Left colon (tissue), 2 donors: ENCODE data around the gene CBX4. TPM values are rescaled to one million over a fixed set of nuclear protein-coding genes. Genes with fewer than 3 reads are reported as not detected.

Source experiments
- ATAC-seq: fragments of 200-7000 bp; cut with Tn5 transposase; one replicate; pipeline ENCODE4 v1.9.1; 2020; ENCODE audit warnings: mild to moderate bottlenecking, moderate library complexity
- DNase-seq, 2 donors: peaks; one replicate each; pipeline ENCODE4 v3.0.0-alpha.2; 2020
- intact Hi-C, 2 donors: fragments of 100-400 bp; cut with DNase I in 1 of 2; cut with micrococcal nuclease in 1 of 2; formaldehyde crosslinking; loops; one replicate each; pipeline versions ENCODE4 v1.11.2 to v1.14.0; 2022; cut with DNase I, micrococcal nuclease
- long read RNA-seq: library from polyadenylated mRNA; unstranded; transcript quantifications from one replicate; pipeline ENCODE4 v2.0.0, GENCODE V29; 2021
- total RNA-seq, 2 donors: library from RNA; stranded (reverse); fragmentation: NEBNext Ultra II Directional; extraction: Animal tissue kit (Norgen Biotek cat#: 25700); gene quantifications; one replicate each; pipeline ENCODE4 v1.2.1, GENCODE V29; 2021
- donor health status: DM: no; HTN: no; CAD: no.
- donor health status: DM: yes; HTN: yes; CAD: no.

Gene CBX4
- total RNA-seq: 10 to 100 TPM; 12.1 to 14.5 TPM
- long read RNA-seq, partial matches to known transcripts: 0 of 3 reads
- long read RNA-seq, other reads (novel, unspliced or antisense): 3 of 3 reads

DNA sequence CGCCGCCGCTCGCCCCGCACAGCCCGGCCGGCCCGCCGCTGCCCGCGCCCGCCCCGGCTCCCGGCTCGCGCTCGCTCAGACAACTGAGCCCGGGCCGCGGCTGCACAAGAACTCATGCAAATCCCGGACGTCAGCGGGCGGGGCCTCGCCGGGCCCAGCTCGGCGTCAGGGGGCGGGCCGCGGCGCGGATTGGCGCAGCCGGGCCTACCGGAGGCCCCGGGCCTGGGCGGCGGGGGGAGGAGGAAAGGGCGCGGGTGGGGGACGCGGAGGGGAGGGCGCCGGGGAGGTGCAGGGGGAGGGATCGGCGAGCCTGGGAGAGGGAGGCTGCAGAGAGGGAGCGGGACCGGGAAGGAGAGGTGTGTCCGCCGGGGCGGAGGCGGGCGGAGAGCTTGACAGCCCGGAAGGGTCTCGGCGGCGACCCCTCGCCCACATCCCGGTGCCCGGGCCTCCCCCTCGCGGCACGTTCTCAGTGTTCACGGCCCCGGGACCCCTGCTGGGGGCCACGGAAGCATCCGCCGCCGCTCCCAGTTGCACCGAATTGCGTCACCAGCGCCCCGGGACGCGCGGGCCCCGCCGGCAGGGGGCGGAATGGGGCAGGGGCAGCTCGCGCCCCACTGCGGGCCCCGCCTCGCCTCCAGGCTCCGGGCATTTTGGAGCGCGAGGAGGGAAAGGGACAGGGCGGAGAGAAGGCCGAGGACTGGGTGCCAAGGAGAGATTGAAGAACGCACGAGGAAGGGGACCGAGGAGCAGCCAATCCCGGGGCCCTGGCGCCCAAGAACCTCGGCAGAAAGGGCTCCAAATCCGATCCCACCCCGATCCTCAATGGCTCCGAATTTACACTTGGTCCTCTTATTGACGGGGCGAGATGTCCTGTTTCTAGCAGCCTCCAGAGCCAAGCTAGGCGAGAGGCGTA, at the start of gene CBX4:
CBX4 (minus strand) TSS at position 85 of the 913 bp plus-strand sequence. CDS start 189 bp downstream, outside the sequence.
- ATAC-seq: peak; percentile 70
- peak; percentile 96 for DNase-seq
- intact Hi-C loops: loop anchor here (5.0 kb wide), 2 partner anchors 32 to 37 kb away; no protein-coding TSS in a partner anchor

- intact Hi-C loops: no loop called here
- DNase-seq (no peak), ATAC-seq (no peak)
Measured at GRCh38 chr17:79888009-79888540, 48.8 kb upstream of the CBX4 start.

GRCh38 chr17:79887451-79887991, 48.3 kb upstream of the CBX4 start:
- DNase-seq: no peak
- intact Hi-C loops: no loop called here
- ATAC-seq: no peak

DNA sequence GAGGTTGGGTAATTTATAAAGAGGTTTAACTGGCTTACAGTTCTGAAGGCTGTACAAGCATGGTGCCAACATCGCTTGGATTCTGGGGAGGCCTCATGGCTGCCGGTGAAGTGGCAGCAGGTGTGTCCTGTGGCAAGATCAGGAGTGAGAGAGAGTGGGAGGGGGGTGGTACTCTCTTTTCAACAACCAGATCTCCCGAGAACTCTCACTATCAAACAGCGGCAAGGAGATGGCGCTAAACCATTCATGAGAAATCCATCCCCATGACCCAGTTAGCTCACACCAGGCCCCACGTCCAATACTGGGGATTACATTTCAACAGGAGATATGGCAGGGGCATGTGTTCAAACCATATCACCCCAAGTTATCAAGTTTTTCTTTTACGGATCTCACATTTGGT, 44.0 kb upstream of the CBX4 start:
- ATAC-seq: no peak
- intact Hi-C loops: no loop called here
- no peak for DNase-seq

- no peak for ATAC-seq
- DNase-seq: no peak
- intact Hi-C loops: no loop called here
Measured at GRCh38 chr17:79878329-79878947, 39.2 kb upstream of the CBX4 start.

DNA sequence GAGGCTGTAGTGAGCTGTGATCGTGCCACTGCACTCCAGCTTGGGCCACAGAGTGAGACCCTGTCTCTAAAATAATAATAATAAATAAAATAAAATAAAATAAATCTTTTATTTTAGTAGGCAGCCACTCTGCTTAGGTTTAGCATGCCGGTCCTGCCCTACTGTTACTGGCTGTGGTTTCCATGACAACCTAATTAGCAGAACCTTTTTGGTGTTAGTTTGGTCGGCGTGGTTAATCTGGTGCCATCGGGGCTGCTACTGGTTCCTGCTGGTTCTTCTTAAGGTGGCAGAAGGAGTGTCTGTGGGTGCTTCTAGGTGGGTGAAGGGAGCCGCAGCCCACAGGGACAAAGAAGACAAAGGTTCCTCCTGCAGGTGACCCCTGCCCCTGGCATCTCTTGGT, 37.8 kb upstream of the CBX4 start:
- no peak for ATAC-seq
- no peak for DNase-seq
- intact Hi-C loops: no loop called here

DNA sequence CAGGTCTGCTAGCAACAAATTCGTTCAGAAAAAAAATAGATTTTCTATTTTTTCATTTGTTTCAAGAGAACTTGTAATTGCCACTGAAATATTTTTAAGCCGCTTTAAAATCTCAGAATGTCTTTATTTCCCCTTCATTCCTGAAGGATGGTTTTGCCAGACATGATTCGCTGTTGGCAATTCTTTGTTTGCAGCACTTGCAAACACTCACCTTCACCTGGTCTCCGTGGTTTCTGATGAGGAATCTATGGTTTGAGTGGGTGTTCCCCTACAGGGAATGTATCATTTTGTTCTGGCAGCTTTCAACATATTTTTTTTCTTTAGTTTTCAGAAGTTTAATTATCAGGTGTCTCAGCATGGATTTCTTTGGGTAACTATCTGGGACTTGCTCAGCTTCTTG, 36.3 kb upstream of the CBX4 start:
- DNase-seq: no peak
- intact Hi-C loops: no loop called here
- no peak for ATAC-seq

DNA sequence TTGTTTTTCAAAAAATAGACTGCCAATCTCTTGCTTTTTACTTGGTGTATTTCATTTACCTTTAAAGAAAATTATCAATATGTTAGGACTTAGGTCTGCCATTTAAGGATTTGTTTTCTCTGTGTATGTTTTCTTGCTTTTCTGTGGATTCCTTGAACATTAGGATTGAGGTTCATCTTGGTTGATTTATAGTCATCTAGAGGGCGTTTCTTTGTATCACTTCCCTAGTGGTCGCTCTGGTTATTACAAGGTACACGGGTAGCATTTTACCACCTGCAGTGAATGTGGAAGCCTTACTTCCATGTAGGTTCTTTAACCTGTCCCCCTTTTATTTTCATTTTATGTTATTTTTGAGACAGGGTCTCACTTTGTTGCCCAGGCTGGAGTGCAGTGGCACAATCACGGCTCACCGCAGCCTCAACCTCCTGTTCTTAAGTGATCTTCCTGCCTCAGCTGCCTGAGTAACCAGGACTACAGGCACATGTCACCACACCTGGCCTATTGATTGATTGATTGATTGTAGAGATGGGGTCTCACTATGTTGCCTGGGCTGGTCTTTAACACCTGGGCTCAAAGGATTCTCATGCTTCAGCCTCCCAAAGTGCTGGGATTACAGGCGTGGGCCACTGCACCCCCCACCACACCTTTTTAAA, 35.2 kb upstream of the CBX4 start:
- no peak for DNase-seq
- peak; percentile 71 for ATAC-seq
- intact Hi-C loops: no loop called here

DNA sequence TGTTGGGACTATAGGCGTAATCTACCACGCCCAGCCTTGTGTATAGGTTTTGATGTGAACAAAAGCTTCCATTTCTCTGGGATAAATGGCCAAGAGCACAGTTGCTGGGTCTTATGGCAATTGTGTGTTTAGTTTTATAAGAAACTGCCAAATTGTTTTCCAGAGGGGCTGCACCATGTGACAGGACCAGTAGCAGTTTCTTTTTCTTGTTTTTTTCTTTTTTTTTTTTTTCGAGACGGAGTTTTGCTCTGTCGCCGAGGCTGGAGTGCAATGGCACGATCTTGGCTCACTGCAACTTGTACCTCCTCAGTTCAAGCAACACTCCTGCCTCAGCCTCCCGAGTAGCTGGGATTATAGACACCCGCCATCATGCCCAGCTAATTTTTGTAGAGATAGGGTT, 34.3 kb upstream of the CBX4 start:
- ATAC-seq (no peak), DNase-seq (no peak)
- intact Hi-C loops: no loop called here

DNA sequence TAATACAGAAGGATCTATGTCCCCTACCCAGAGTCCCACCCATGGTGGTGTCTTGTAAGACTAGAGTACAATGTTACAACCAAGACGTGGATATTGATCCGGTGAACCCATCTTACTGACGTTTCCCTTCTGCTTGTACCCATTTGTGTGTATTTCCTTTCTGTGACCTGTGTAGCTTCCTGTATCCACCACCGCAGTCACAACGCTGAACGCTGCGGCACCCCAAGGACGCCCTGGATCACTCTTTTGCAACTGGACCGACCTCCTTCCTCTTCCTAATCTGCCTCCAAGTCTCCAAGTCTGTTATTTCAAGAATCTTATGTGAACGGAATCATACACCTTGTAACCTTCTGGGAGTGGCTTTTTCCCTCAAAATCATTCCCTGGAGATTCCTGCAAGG, 33.5 kb upstream of the CBX4 start:
- intact Hi-C loops: no loop called here
- DNase-seq (no peak), ATAC-seq (no peak)

DNA sequence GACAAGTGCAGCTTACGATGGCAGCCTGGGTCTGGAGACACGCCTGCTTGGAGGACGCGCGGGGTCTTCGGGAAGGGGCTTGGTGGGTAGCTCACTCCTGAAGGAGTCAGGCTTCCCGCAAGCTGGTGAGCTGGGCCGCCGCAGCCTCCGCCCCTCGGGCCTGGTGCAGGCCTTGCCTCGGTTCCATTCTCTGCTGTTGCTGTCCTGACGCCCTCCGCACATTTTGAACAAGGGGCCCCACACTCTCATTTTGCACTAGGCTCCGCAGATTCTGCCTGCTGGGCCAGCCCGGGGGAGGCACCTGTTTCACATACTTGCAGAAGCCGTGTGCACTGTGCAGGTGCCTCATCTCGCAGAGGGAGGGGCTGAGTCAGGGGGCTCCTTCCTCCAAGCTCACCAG, 31.9 kb upstream of the CBX4 start:
- intact Hi-C loops: no loop called here
- no peak for ATAC-seq
- no peak for DNase-seq

GRCh38 chr17:79870540-79870939, 31.3 kb upstream of the CBX4 start:
- no peak for ATAC-seq

GRCh38 chr17:79866791-79867518, 27.7 kb upstream of the CBX4 start:
- intact Hi-C loops: no loop called here
- peak; percentile 67 for ATAC-seq
- no peak for DNase-seq

More at GRCh38 chr17:79870540-79870939, 31.3 kb upstream of the CBX4 start:
- intact Hi-C loops: no loop called here
- DNase-seq: no peak

- intact Hi-C loops: no loop called here
- ATAC-seq: no peak
- DNase-seq: no peak
Measured at GRCh38 chr17:79865351-79866210, 26.3 kb upstream of the CBX4 start.

DNA sequence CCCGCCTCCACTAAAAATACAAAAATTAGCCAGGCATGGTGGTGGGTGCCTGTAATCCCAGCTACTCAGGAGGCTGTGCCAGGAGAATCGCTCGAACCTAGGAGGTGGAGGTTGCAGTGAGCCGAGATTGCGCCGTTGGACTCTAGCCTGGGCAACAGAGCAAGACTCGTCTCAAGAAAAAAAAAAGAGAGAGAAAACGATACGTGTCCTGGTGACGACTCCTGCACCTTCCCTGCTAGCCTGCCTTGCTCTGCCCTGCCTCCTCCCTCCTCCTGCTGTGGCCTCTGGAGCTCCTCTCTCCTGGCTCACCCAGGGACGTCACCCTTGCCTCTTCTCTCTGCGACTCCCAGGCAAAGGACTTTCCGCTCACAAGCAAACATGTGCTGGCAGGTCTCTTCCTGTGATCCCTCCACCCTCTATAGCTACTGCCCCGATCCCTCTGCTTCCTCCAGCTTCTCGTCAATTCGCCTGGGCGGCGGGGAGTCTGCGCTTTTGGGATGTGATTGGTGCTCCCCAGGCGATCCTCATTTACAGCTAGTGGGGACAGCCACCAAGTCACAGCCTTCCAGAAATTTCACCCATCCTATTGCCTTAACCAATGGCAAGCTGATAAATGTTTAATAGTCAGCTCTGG, 25.5 kb upstream of the CBX4 start:
- intact Hi-C loops: no loop called here
- no peak for ATAC-seq
- no peak for DNase-seq

DNA sequence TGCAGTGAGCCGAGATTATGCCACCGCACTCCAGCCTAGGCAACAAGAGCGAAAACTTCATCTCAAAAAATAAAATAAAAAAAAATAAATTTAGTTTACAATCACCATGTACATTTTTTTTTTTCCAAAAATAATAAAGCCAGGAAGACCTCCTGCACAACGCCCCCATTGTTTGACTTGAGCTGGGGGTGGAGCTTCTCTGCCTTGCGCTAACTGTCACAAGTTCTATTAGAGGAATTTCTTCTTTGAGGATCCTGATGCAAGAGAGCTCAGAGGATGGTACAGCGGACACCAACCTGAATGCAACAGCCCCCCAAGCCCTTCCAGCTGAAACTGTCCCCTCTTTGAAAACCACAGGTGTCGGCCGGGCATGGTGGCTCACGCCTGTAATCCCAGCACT, 24.9 kb upstream of the CBX4 start:
- no peak for ATAC-seq
- intact Hi-C loops: no loop called here
- no peak for DNase-seq

- no peak for DNase-seq
- intact Hi-C loops: no loop called here
- ATAC-seq: no peak
Measured at GRCh38 chr17:79862771-79863440, 23.7 kb upstream of the CBX4 start.
